Naive thymus-derived CD4-positive, alpha-beta T cell (primary cell): ENCODE results near the gene RCAN3. TPM values are rescaled to one million over a fixed set of nuclear protein-coding genes. Genes with fewer than 3 reads are reported as not detected.
"Not testable (repeated sequence)": the region's sequence is repeated elsewhere in the genome, so short reads cannot be mapped to it uniquely, and the experiment has no call there.

ENCODE experiments used
- ATAC-seq: fragments of 150-1000 bp; cut with Tn5 transposase; 2 replicates; pipeline ENCODE4 v1.10.0; 2021; ENCODE audit warnings: mild to moderate bottlenecking, moderate library complexity
- CTCF ChIA-PET: fragments of 350-600 bp; sonication (Branson Sonifier 250); formaldehyde crosslinking; loops from one replicate; lab custom pipeline; 2021; ENCODE audit warnings: antibody characterized with exemption; lab: Charles Lee
- POLR2A ChIA-PET: fragments of 350-600 bp; sonication (Branson Sonifier 250); formaldehyde crosslinking; loops from one replicate; lab custom pipeline; 2021; ENCODE audit warnings: antibody characterized with exemption, inconsistent platforms; lab: Charles Lee
- DNase-seq, 9 donors: peaks; one replicate each; pipeline versions ENCODE4 v3.0.0 to v3.0.0-alpha.2; 2020 to 2022; ENCODE audit warnings: mixed read lengths in 1 of 9
- H3K27ac ChIP-seq: one replicate; pipeline ENCODE4 v1.7.0; 2013; ENCODE audit warnings: mild to moderate bottlenecking, low read depth, low read length, moderate library complexity
- H3K27me3 ChIP-seq, 2 donors: one replicate each; pipeline ENCODE4 v1.7.0; 2013; ENCODE audit warnings: low read length in 2 of 2, mild to moderate bottlenecking in 2 of 2, moderate library complexity in 2 of 2; ENCODE audit not compliant: control insufficient read depth in 2 of 2, insufficient read depth in 2 of 2
- H3K36me3 ChIP-seq, 3 experiments: 1 replicate in 2 of 3; 2 replicates in 1 of 3; pipeline ENCODE4 v1.7.0; 2013; ENCODE audit warnings: low read length in 3 of 3, mild to moderate bottlenecking in 3 of 3, moderate library complexity in 1 of 3; ENCODE audit not compliant: insufficient read depth in 3 of 3, control insufficient read depth in 2 of 3
- H3K4me1 ChIP-seq, 2 donors: one replicate each; pipeline ENCODE4 v1.7.0; 2013; ENCODE audit warnings: low read length in 2 of 2, mild to moderate bottlenecking in 2 of 2, moderate library complexity in 1 of 2; ENCODE audit not compliant: control insufficient read depth in 2 of 2, insufficient read depth in 2 of 2
- H3K4me3 ChIP-seq: 2 replicates; pipeline ENCODE4 v1.7.0; 2013; ENCODE audit warnings: mild to moderate bottlenecking, low read length
- H3K9me3 ChIP-seq, 3 experiments: 1 replicate in 2 of 3; 2 replicates in 1 of 3; pipeline ENCODE4 v1.7.0; 2013; ENCODE audit warnings: low read length in 3 of 3; ENCODE audit not compliant: control insufficient read depth in 2 of 3
- H3K27ac Mint-ChIP-seq, 9 donors: one replicate each; pipeline ENCODE4 v1.8.0; 2020 to 2022; ENCODE audit warnings: mixed read lengths in 9 of 9, mild to moderate bottlenecking in 8 of 9, moderate library complexity in 5 of 9, inconsistent platforms in 2 of 9
- H3K27me3 Mint-ChIP-seq, 5 donors: one replicate each; pipeline ENCODE4 v1.8.0; 2021 to 2022; ENCODE audit warnings: mixed read lengths in 5 of 5, mild to moderate bottlenecking in 1 of 5
- H3K36me3 Mint-ChIP-seq, 5 donors: one replicate each; pipeline ENCODE4 v1.8.0; 2020 to 2022; ENCODE audit warnings: mixed read lengths in 5 of 5, mild to moderate bottlenecking in 3 of 5, inconsistent platforms in 1 of 5
- H3K4me1 Mint-ChIP-seq, 7 donors: one replicate each; pipeline ENCODE4 v1.8.0; 2020 to 2022; ENCODE audit warnings: mixed read lengths in 7 of 7, mild to moderate bottlenecking in 3 of 7, inconsistent platforms in 1 of 7
- H3K4me3 Mint-ChIP-seq, 10 donors: one replicate each; pipeline ENCODE4 v1.8.0; 2020 to 2022; ENCODE audit warnings: mild to moderate bottlenecking in 10 of 10, mixed read lengths in 10 of 10, moderate library complexity in 6 of 10, inconsistent platforms in 2 of 10
- H3K9me3 Mint-ChIP-seq, 11 donors: one replicate each; pipeline ENCODE4 v1.8.0; 2020 to 2022; ENCODE audit warnings: mixed read lengths in 11 of 11, mild to moderate bottlenecking in 4 of 11, inconsistent platforms in 1 of 11, moderate library complexity in 1 of 11
- intact Hi-C, 2 donors: fragments of 100-400 bp; cut with micrococcal nuclease; formaldehyde crosslinking; loops; one replicate each; pipeline ENCODE4 v1.15.1; 2023
- polyA plus RNA-seq, 2 donors: library from polyadenylated mRNA; unstranded; fragments of 300-500 nt; fragmentation: Illumina TruSeq; gene quantifications; one replicate each; pipeline ENCODE4 v1.2.3, GENCODE V29; 2021
- total RNA-seq, 6 experiments: library from RNA in 5 of 6; stranded (reverse) in 5 of 6; gene quantifications; 1 replicate in 5 of 6; 2 replicates in 1 of 6; pipeline ENCODE4 v1.2.3 and lab custom pipeline; 2021 to 2026

RCAN3 gene
- total and polyA plus RNA-seq, 7 experiments from 2014 or later = 68.5 to 247 (median 179) TPM

- Histone ChIP-seq H3K36me3 (peaks cover 0 to 15% (median 0%) of the 10 kb centered on the region in 3 experiments), H3K4me3 (no peak overlapping the region), H3K27me3 (no peaks in the 10 kb centered on the region), H3K9me3 (no peaks in the 10 kb centered on the region), H3K4me1 (peaks cover 7 to 19% of the 10 kb centered on the region in 2 donors), H3K27ac (no peak overlapping the region)
- H3K4me3 Mint-ChIP-seq = no peak overlapping the region
- ChIA-PET CTCF (no interaction called here), POLR2A (interaction anchor here (2.2 to 4.1 kb wide), 2 partner anchors 8 to 129 kb away, joined by 6 to 12 read pairs; partner anchors contain the start of gene NIPAL3)
- intact Hi-C loops = no loop called here
- DNase-seq = no peak
- peaks cover 9 to 58% (median 47%) of the 10 kb centered on the region in 7 donors for H3K4me1 Mint-ChIP-seq
- ATAC-seq = no peak
- H3K27ac Mint-ChIP-seq = peak overlapping the region in 1 of 9 donors; percentile 12
- H3K27me3 Mint-ChIP-seq = peaks cover 0 to 17% (median 0%) of the 10 kb centered on the region in 5 donors
- H3K9me3 Mint-ChIP-seq = no peaks in the 10 kb centered on the region
- peaks cover 0 to 12% (median 10%) of the 10 kb centered on the region in 5 donors for H3K36me3 Mint-ChIP-seq
Measured at GRCh38 chr1:24544239-24544638, 41.6 kb downstream of the RCAN3 start.

- H3K4me3 ChIP-seq = no peak overlapping the region
- CTCF ChIA-PET = interaction anchor here (1.1 to 1.5 kb wide), 2 partner anchors 10 to 41 kb away, joined by 3 to 5 read pairs; no protein-coding TSS in a partner anchor
- POLR2A ChIA-PET = interaction anchor here (0.6 to 4.1 kb wide), 5 partner anchors 10 to 133 kb away, joined by 3 to 12 read pairs (median 4); partner anchors contain the start of genes NCMAP and NIPAL3
- Mint-ChIP-seq H3K27ac (peak overlapping the region in 7 of 9 donors; percentile 1 to 44 (median 33)), H3K27me3 (peaks cover 0 to 24% (median 0%) of the 10 kb centered on the region in 5 donors), H3K4me1 (peaks cover 2 to 44% (median 35%) of the 10 kb centered on the region in 7 donors), H3K36me3 (peaks cover 0 to 2% (median 1%) of the 10 kb centered on the region in 5 donors), H3K9me3 (no peaks in the 10 kb centered on the region), H3K4me3 (peak overlapping the region in 1 of 10 donors; percentile 22)
- H3K9me3 ChIP-seq = no peaks in the 10 kb centered on the region
- DNase-seq (no peak), ATAC-seq (no peak)
- H3K27ac ChIP-seq = no peak overlapping the region
- peaks cover 0 to under 1% (median 0%) of the 10 kb centered on the region in 3 experiments for H3K36me3 ChIP-seq
- peaks cover 0 to 19% of the 10 kb centered on the region in 2 donors for H3K4me1 ChIP-seq
- intact Hi-C loops = no loop called here
- no peaks in the 10 kb centered on the region for H3K27me3 ChIP-seq
Measured at GRCh38 chr1:24545662-24546061, 43.0 kb downstream of the RCAN3 start.

GRCh38 chr1:24547195-24547594, 44.6 kb downstream of the RCAN3 start:
- no peaks in the 10 kb centered on the region for H3K36me3 Mint-ChIP-seq
- peaks cover 2 to 30% (median 22%) of the 10 kb centered on the region in 7 donors for H3K4me1 Mint-ChIP-seq
- H3K27ac Mint-ChIP-seq = no peak overlapping the region
- Histone ChIP-seq H3K36me3 (no peaks in the 10 kb centered on the region), H3K27ac (no peak overlapping the region), H3K27me3 (no peaks in the 10 kb centered on the region), H3K4me3 (no peak overlapping the region), H3K9me3 (no peaks in the 10 kb centered on the region), H3K4me1 (peaks cover 0 to 10% of the 10 kb centered on the region in 2 donors)
- intact Hi-C loops = no loop called here
- peaks cover 0 to 33% (median 0%) of the 10 kb centered on the region in 5 donors for H3K27me3 Mint-ChIP-seq
- no peak for DNase-seq
- POLR2A ChIA-PET = interaction anchor here (4.1 kb wide), 1 partner anchor 11 kb away, joined by 12 read pairs; no protein-coding TSS in a partner anchor
- no peak for ATAC-seq
- no peak overlapping the region for H3K4me3 Mint-ChIP-seq
- CTCF ChIA-PET = interaction anchor here (0.5 to 1.7 kb wide), 4 partner anchors 11 to 132 kb away, joined by 3 to 6 read pairs (median 4); no protein-coding TSS in a partner anchor
- no peaks in the 10 kb centered on the region for H3K9me3 Mint-ChIP-seq

DNA sequence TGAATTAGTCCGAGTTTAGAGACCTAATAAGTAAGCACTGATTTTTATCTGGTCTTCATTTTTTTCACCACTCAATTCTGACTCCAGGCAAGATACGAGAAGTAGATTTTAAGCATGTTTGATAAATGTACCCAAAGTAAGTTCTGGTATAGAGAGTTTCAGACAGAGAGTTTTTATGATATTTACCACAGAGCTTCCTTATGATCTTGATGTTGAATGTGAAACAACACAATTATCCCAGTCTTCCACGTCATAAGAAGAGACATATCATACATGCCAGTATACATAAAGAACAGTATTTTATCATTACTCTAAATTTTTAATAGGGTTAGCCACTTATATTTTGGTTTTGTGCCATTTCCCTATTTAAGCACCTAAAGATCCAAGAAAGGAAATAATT, 45.4 kb downstream of the RCAN3 start:
- Histone ChIP-seq H3K4me3 (no peak overlapping the region), H3K4me1 (peaks cover 0 to 10% of the 10 kb centered on the region in 2 donors), H3K36me3 (no peaks in the 10 kb centered on the region), H3K9me3 (no peaks in the 10 kb centered on the region), H3K27me3 (no peaks in the 10 kb centered on the region), H3K27ac (no peak overlapping the region)
- peaks cover 2 to 25% (median 18%) of the 10 kb centered on the region in 7 donors for H3K4me1 Mint-ChIP-seq
- ATAC-seq (no peak), DNase-seq (no peak)
- peak overlapping the region in 1 of 9 donors; percentile 32 for H3K27ac Mint-ChIP-seq
- no peaks in the 10 kb centered on the region for H3K9me3 Mint-ChIP-seq
- POLR2A ChIA-PET = interaction anchor here (0.7 to 4.1 kb wide), 2 partner anchors 12 to 83 kb away, joined by 3 to 12 read pairs; no protein-coding TSS in a partner anchor
- intact Hi-C loops = no loop called here
- H3K4me3 Mint-ChIP-seq = no peak overlapping the region
- peaks cover 0 to 35% (median 0%) of the 10 kb centered on the region in 5 donors for H3K27me3 Mint-ChIP-seq
- H3K36me3 Mint-ChIP-seq = no peaks in the 10 kb centered on the region
- CTCF ChIA-PET = interaction anchor here (0.7 to 1.7 kb wide), 3 partner anchors 10 to 349 kb away, joined by 3 to 6 read pairs (median 3); no protein-coding TSS in a partner anchor

GRCh38 chr1:24549210-24549609, 46.6 kb downstream of the RCAN3 start:
- H3K9me3 ChIP-seq, H3K4me3 ChIP-seq, H3K36me3 Mint-ChIP-seq, H3K27ac ChIP-seq, H3K27ac Mint-ChIP-seq, H3K4me1 ChIP-seq, DNase-seq, POLR2A ChIA-PET, H3K27me3 ChIP-seq, H3K36me3 ChIP-seq, intact Hi-C loops, H3K9me3 Mint-ChIP-seq, ATAC-seq, H3K4me3 Mint-ChIP-seq: not testable (repeated sequence)
- Mint-ChIP-seq H3K27me3 (peaks cover 0 to 47% (median 0%) of the 10 kb centered on the region in 5 donors), H3K4me1 (peaks cover 2 to 23% (median 18%) of the 10 kb centered on the region in 7 donors)
- CTCF ChIA-PET = interaction anchor here (0.6 to 0.8 kb wide), 2 partner anchors 95 to 287 kb away, joined by 3 read pairs; no protein-coding TSS in a partner anchor

DNA sequence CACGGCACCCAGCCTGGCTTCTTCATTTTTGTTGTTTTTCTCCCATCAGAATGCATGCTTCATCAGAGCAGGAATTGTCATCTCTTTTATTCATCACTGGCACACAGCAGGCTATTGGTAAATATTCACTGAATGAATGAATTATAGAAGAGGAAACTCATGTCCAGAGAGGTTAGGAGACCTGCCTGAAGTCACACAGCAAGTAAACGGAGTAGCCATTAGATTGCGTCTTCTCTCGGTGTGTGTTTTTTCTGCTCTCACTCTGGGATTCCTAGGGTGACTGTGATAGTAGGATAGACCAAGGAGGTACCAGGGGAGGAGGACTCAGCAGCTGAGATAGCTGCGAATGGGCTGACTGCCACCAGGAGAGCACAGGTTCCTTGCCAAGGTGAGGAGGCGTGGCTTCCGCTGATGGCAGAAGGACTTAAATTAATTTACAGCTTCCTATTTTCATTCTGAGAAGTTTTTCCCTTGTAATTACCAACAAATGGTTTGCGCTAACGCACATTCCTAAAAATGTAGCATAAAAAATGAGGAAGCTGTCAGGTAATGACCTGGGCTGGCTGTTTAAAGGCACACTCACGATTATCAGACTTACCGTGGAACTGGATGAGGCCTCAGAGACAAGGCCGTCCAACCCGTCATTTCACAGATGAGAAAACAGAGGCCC, 48.8 kb downstream of the RCAN3 start:
- no peak overlapping the region for H3K4me3 ChIP-seq
- H3K4me1 Mint-ChIP-seq = peaks cover 5 to 12% (median 8%) of the 10 kb centered on the region in 7 donors
- H3K27ac Mint-ChIP-seq = peak overlapping the region in 2 of 9 donors; percentile 49 to 72
- no peaks in the 10 kb centered on the region for H3K9me3 Mint-ChIP-seq
- ATAC-seq = no peak
- no peaks in the 10 kb centered on the region for H3K9me3 ChIP-seq
- H3K36me3 Mint-ChIP-seq = no peaks in the 10 kb centered on the region
- CTCF ChIA-PET = interaction anchor here (1.6 kb wide), 1 partner anchor 35 kb away, joined by 3 read pairs; no protein-coding TSS in a partner anchor
- intact Hi-C loops = no loop called here
- peaks cover 0 to 6% of the 10 kb centered on the region in 2 donors for H3K4me1 ChIP-seq
- peaks cover 0 to 65% (median 0%) of the 10 kb centered on the region in 5 donors for H3K27me3 Mint-ChIP-seq
- H3K27ac ChIP-seq = no peak overlapping the region
- H3K4me3 Mint-ChIP-seq = no peak overlapping the region
- H3K27me3 ChIP-seq = no peaks in the 10 kb centered on the region
- POLR2A ChIA-PET = no interaction called here
- DNase-seq = no peak
- H3K36me3 ChIP-seq = no peaks in the 10 kb centered on the region
